ENCODE results near the gene ZBTB16. TPM values are rescaled to one million over a fixed set of nuclear protein-coding genes. Genes with fewer than 3 reads are reported as not detected.

The ZBTB16 gene
- polyA plus RNA-seq, 1 experiment, result not detected

GRCh38 chr11:114247070-114247789, 187.7 kb downstream of the ZBTB16 start:
- no peaks in the 10 kb centered on the region for H3K36me3 ChIP-seq (ENCODE audit: control insufficient read depth, insufficient read depth, low read length)
- no peak overlapping the region for H3K4me3 ChIP-seq (ENCODE audit: low read depth, low read length)
- peaks cover 3% of the 10 kb centered on the region for H3K27me3 ChIP-seq (ENCODE audit: control insufficient read depth, insufficient read depth, low read length)
- ChIA-PET POLR2A (no interaction called here), CTCF (interaction anchor here (6.2 kb wide), 1 partner anchor 14 kb away, joined by 56 read pairs; no protein-coding TSS in a partner anchor)
- TF ChIP-seq CTCF (IDR thresholded peaks at IDR 0.05; ENCODE audit: insufficient read depth, low read depth, low read length), result no peak
- DNase-seq (ENCODE audit: low read depth), result no peak

- Histone ChIP-seq H3K36me3 (ENCODE audit: control insufficient read depth, insufficient read depth, low read length) (no peaks in the 10 kb centered on the region), H3K4me3 (ENCODE audit: low read depth, low read length) (no peak overlapping the region), H3K27me3 (ENCODE audit: control insufficient read depth, insufficient read depth, low read length) (no peaks in the 10 kb centered on the region)
- ChIA-PET CTCF (interaction anchor here (1.0 to 6.2 kb wide), 2 partner anchors 9 to 11 kb away, joined by 4 to 56 read pairs; no protein-coding TSS in a partner anchor), POLR2A (no interaction called here)
- TF ChIP-seq CTCF (IDR thresholded peaks at IDR 0.05; ENCODE audit: insufficient read depth, low read depth, low read length), result no peak
- no peak for DNase-seq (ENCODE audit: low read depth)
Measured at GRCh38 chr11:114250180-114250579, 190.7 kb downstream of the ZBTB16 start.

GRCh38 chr11:114250993-114251814, 191.7 kb downstream of the ZBTB16 start:
- no peak for TF ChIP-seq CTCF (IDR thresholded peaks at IDR 0.05; ENCODE audit: insufficient read depth, low read depth, low read length)
- POLR2A ChIA-PET, result no interaction called here
- Histone ChIP-seq H3K4me3 (ENCODE audit: low read depth, low read length) (no peak overlapping the region), H3K27me3 (ENCODE audit: control insufficient read depth, insufficient read depth, low read length) (no peaks in the 10 kb centered on the region; the same call in 1 of the 2 replicates), H3K36me3 (ENCODE audit: control insufficient read depth, insufficient read depth, low read length) (no peaks in the 10 kb centered on the region)
- CTCF ChIA-PET, result interaction anchor here (0.9 to 6.2 kb wide), 2 partner anchors 10 to 215 kb away, joined by 3 to 56 read pairs; no protein-coding TSS in a partner anchor
- no peak for DNase-seq (ENCODE audit: low read depth)

- ChIA-PET POLR2A (no interaction called here), CTCF (interaction anchor here (0.9 to 6.2 kb wide), 2 partner anchors 9 to 216 kb away, joined by 3 to 56 read pairs; no protein-coding TSS in a partner anchor)
- Histone ChIP-seq H3K4me3 (ENCODE audit: low read depth, low read length) (no peak overlapping the region), H3K36me3 (ENCODE audit: control insufficient read depth, insufficient read depth, low read length) (no peaks in the 10 kb centered on the region), H3K27me3 (ENCODE audit: control insufficient read depth, insufficient read depth, low read length) (no peaks in the 10 kb centered on the region; the same call in 1 of the 2 replicates)
- TF ChIP-seq CTCF (IDR thresholded peaks at IDR 0.05; ENCODE audit: insufficient read depth, low read depth, low read length), result no peak
- DNase-seq (ENCODE audit: low read depth), result no peak
Measured at GRCh38 chr11:114251815-114252337, 192.4 kb downstream of the ZBTB16 start.

GRCh38 chr11:114252767-114253166, 193.3 kb downstream of the ZBTB16 start:
- Histone ChIP-seq H3K36me3 (ENCODE audit: control insufficient read depth, insufficient read depth, low read length) (no peaks in the 10 kb centered on the region), H3K27me3 (ENCODE audit: control insufficient read depth, insufficient read depth, low read length) (peaks cover 3% of the 10 kb centered on the region), H3K4me3 (ENCODE audit: low read depth, low read length) (no peak overlapping the region)
- no peak for TF ChIP-seq CTCF (IDR thresholded peaks at IDR 0.05; ENCODE audit: insufficient read depth, low read depth, low read length)
- DNase-seq (ENCODE audit: low read depth), result no peak
- ChIA-PET CTCF (interaction anchor here (1.0 to 6.2 kb wide), 3 partner anchors 9 to 14 kb away, joined by 3 to 56 read pairs (median 4); no protein-coding TSS in a partner anchor), POLR2A (no interaction called here)
